ENCODE data around the gene ADGRA3.

The ADGRA3 gene

GRCh38 chr4:22372986-22373385 is 142.9 kb downstream of the ADGRA3 start (continued):
- TF ChIP-seq ZNF560 (tag by site-specific recombination; IDR thresholded peaks at IDR 0.05; ENCODE audit: borderline replicate concordance) (no peak), ZNF596 (tag by site-specific recombination; IDR thresholded peaks at IDR 0.05) (no peak), ZNF292 (tag by site-specific recombination; IDR thresholded peaks at IDR 0.05; ENCODE audit: borderline replicate concordance, low read depth) (no peak), ZSCAN4 (tag by site-specific recombination; IDR thresholded peaks at IDR 0.05) (no peak), ZNF792 (tag by site-specific recombination; IDR thresholded peaks at IDR 0.05) (no peak)

DNA sequence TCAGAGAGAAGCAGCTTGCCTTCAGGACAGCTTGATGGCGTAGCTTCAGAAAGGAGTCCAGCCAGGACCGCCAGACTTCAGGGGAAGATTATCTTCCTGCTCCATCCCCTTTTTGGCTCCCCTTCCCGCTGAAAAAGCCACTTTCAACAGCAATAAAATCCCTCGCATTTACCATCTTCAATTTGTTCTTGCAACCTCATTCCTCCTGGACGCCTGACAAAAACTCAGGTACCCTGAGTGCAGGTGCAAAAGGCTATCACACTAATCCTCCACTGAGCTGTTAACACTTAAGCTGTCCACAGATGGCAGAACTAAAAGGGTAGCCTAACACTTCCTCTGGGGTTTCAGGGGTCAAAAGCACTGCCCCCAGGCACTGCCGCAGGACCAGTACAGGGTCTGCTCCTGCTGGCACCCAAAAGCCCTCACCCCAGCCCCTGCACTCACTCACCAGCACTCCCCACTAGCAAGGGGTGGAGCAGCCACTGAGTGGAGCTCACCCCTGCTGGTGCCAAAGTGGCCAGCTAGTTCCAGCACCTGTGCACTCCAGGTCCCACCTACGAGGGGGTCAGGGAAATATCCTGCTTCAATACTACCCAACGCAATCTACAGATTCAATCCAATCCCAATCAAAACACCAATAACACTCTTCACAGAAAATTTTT is 145.8 kb downstream of the ADGRA3 start:
- ChIA-PET POLR2A (no interaction called here), CTCF (no interaction called here)
- no peak for TF ChIP-seq ZSCAN18 (tag by site-specific recombination; IDR thresholded peaks at IDR 0.05)
- no peaks in the 10 kb centered on the region for H3K36me3 ChIP-seq (ENCODE audit: control insufficient read depth in 2 of 2, insufficient read depth in 1 of 2, low read length in 2 of 2)
- no peak overlapping the region for H3K27ac ChIP-seq (ENCODE audit: extremely low read depth, low read depth, low read length)
- H3K4me3 ChIP-seq (ENCODE audit: low read depth, low read length), result no peak overlapping the region
- no peaks in the 10 kb centered on the region for H3K9me3 ChIP-seq (ENCODE audit: control insufficient read depth, insufficient read depth, low read depth, low read length)
- no peaks in the 10 kb centered on the region for H3K4me1 ChIP-seq (ENCODE audit: control insufficient read depth, insufficient read depth, low read length)

- CTCF ChIA-PET, result no interaction called here
These were observed 152.1 kb downstream of the ADGRA3 start for GRCh38 chr4:22363787-22364186.

DNA sequence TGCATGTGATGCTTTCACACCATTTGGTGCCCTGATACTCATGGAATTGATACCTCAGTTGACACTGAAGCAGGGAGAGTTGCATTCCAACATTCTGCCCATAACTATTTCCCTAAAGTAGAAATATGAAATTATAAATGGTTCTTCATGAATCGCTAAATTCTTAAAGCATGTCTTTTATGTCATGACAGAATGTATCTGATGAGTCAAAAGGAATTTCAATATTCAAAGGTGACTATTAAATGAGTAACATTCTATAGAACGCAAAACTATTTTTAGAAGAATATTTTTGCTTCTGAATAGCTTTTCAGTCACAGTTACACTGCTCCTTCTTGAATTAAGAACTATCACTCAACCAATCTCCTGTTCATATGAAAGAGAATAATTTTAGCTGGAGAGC is 152.8 kb downstream of the ADGRA3 start:
- Histone ChIP-seq H3K9me3 (ENCODE audit: control insufficient read depth, insufficient read depth, low read depth, low read length) (no peaks in the 10 kb centered on the region), H3K4me1 (ENCODE audit: control insufficient read depth, insufficient read depth, low read length) (no peaks in the 10 kb centered on the region), H3K36me3 (ENCODE audit: control insufficient read depth in 2 of 2, insufficient read depth in 1 of 2, low read length in 2 of 2) (no peaks in the 10 kb centered on the region), H3K27ac (ENCODE audit: extremely low read depth, low read depth, low read length) (no peak overlapping the region), H3K4me3 (ENCODE audit: low read depth, low read length) (no peak overlapping the region)
- ChIA-PET CTCF (no interaction called here), POLR2A (no interaction called here)
- TF ChIP-seq ZFHX2 (tag by site-specific recombination; conservative IDR thresholded peaks at IDR 0.05) (no peak), ZNF354C (tag by site-specific recombination; IDR thresholded peaks at IDR 0.05; ENCODE audit: borderline replicate concordance, low read depth) (no peak)

More at GRCh38 chr4:22363787-22364186, 152.1 kb downstream of the ADGRA3 start:
- Histone ChIP-seq H3K36me3 (ENCODE audit: control insufficient read depth in 2 of 2, insufficient read depth in 1 of 2, low read length in 2 of 2) (no peaks in the 10 kb centered on the region), H3K9me3 (ENCODE audit: control insufficient read depth, insufficient read depth, low read depth, low read length) (no peaks in the 10 kb centered on the region), H3K27ac (ENCODE audit: extremely low read depth, low read depth, low read length) (no peak overlapping the region), H3K4me3 (ENCODE audit: low read depth, low read length) (no peak overlapping the region), H3K4me1 (ENCODE audit: control insufficient read depth, insufficient read depth, low read length) (no peaks in the 10 kb centered on the region)
- POLR2A ChIA-PET, result no interaction called here
- TF ChIP-seq ZNF558 (tag by site-specific recombination; IDR thresholded peaks at IDR 0.05) (no peak), ZNF776 (tag by site-specific recombination; IDR thresholded peaks at IDR 0.05; ENCODE audit: borderline replicate concordance) (no peak), ZNF184 (tag by site-specific recombination; IDR thresholded peaks at IDR 0.05) (no peak), ELK4 (IDR thresholded peaks at IDR 0.05; ENCODE audit: borderline replicate concordance, low read depth, low read length) (no peak), GLIS1 (tag by site-specific recombination; IDR thresholded peaks at IDR 0.05) (no peak), ZNF426 (tag by site-specific recombination; IDR thresholded peaks at IDR 0.05) (no peak), ZNF629 (tag by site-specific recombination; IDR thresholded peaks at IDR 0.05) (no peak), ZNF202 (tag by site-specific recombination; IDR thresholded peaks at IDR 0.05; ENCODE audit: borderline replicate concordance) (no peak), PRDM1 (tag by site-specific recombination; IDR thresholded peaks at IDR 0.05) (no peak), BCL11A (tag by site-specific recombination; IDR thresholded peaks at IDR 0.05; ENCODE audit: low read depth) (no peak), SALL2 (tag by site-specific recombination; IDR thresholded peaks at IDR 0.05; ENCODE audit: borderline replicate concordance) (no peak), SP7 (tag by site-specific recombination; IDR thresholded peaks at IDR 0.05) (no peak), ZBTB21 (tag by site-specific recombination; IDR thresholded peaks at IDR 0.05) (no peak), ZNF404 (tag by site-specific recombination; IDR thresholded peaks at IDR 0.05) (no peak), ZNF248 (tag by site-specific recombination; IDR thresholded peaks at IDR 0.05) (no peak)

All from HEK293 (cell line).